HepG2 (cell line): ENCODE results near the gene NOC2L. TPM values are rescaled to one million over a fixed set of nuclear protein-coding genes. Genes with fewer than 3 reads are reported as not detected.

Experiments used
- CREB3 ChIP-seq: sonication (generic); formaldehyde crosslinking; IDR thresholded peaks from 2 replicates; pipeline ENCODE4 v1.5.0; 2020; ENCODE audit warnings: missing genetic modification reagents
- DNMT1 ChIP-seq: sonication (generic); formaldehyde crosslinking; IDR thresholded peaks from 2 replicates; pipeline ENCODE4 v1.5.1; 2020; ENCODE audit warnings: mild to moderate bottlenecking, missing genetic modification reagents
- ELF3 ChIP-seq: IDR thresholded peaks from 2 replicates; pipeline ENCODE4 v1.6.1; 2016; ENCODE audit warnings: missing genetic modification reagents, missing compliant biosample characterization
- HES4 ChIP-seq: sonication (generic); formaldehyde crosslinking; IDR thresholded peaks from 2 replicates; pipeline ENCODE4 v1.9.0; 2021; ENCODE audit warnings: mild to moderate bottlenecking, missing genetic modification reagents, borderline replicate concordance
- KDM4B ChIP-seq: sonication (generic); formaldehyde crosslinking; IDR thresholded peaks from 2 replicates; pipeline ENCODE4 v1.4.0; 2020; ENCODE audit warnings: missing genetic modification reagents
- MEIS2 ChIP-seq: sonication (generic); formaldehyde crosslinking; IDR thresholded peaks from 2 replicates; pipeline ENCODE4 v1.9.0; 2021; ENCODE audit warnings: mild to moderate bottlenecking, missing genetic modification reagents
- MTA3 ChIP-seq: sonication (generic); formaldehyde crosslinking; IDR thresholded peaks from 2 replicates; pipeline ENCODE4 v1.4.0; 2020; ENCODE audit warnings: missing genetic modification reagents
- NFE2 ChIP-seq: sonication (generic); formaldehyde crosslinking; IDR thresholded peaks from 2 replicates; pipeline ENCODE4 v1.4.0; 2020; ENCODE audit warnings: missing genetic modification reagents
- NR2C2 ChIP-seq: sonication (generic); formaldehyde crosslinking; IDR thresholded peaks from 2 replicates; pipeline ENCODE4 v1.4.0; 2020; ENCODE audit warnings: missing genetic modification reagents, mild to moderate bottlenecking, moderate library complexity, borderline replicate concordance
- PAXIP1 ChIP-seq: sonication (generic); formaldehyde crosslinking; conservative IDR thresholded peaks from 2 replicates; pipeline ENCODE4 v1.4.0; 2020; ENCODE audit warnings: mild to moderate bottlenecking, missing genetic modification reagents, moderate library complexity
- RCOR2 ChIP-seq: IDR thresholded peaks from 2 replicates; pipeline ENCODE4 v1.6.1; 2016; ENCODE audit warnings: missing biosample characterization, missing genetic modification reagents
- SP2 ChIP-seq: sonication (generic); formaldehyde crosslinking; IDR thresholded peaks from 2 replicates; pipeline ENCODE4 v1.5.1; 2020; ENCODE audit warnings: mild to moderate bottlenecking, missing genetic modification reagents
- SYNCRIP ChIP-seq: fragments of 200-400 bp; formaldehyde crosslinking; IDR thresholded peaks from 2 replicates; pipeline ENCODE4 v1.6.1; 2018; ENCODE audit warnings: mild to moderate bottlenecking, low read depth, low read length; ENCODE audit not compliant: insufficient read depth
- ZBTB14 ChIP-seq: sonication (generic); formaldehyde crosslinking; IDR thresholded peaks from 2 replicates; pipeline ENCODE4 v1.4.0; 2020; ENCODE audit warnings: missing genetic modification reagents
- ZBTB7A ChIP-seq: sonication (generic); formaldehyde crosslinking; IDR thresholded peaks from 2 replicates; pipeline ENCODE4 v1.8.0; 2022; ENCODE audit warnings: mild to moderate bottlenecking, missing genetic modification reagents
- ZNF121 ChIP-seq: sonication (generic); formaldehyde crosslinking; IDR thresholded peaks from 2 replicates; pipeline ENCODE4 v1.5.0; 2020; ENCODE audit warnings: mild to moderate bottlenecking, missing genetic modification reagents
- ZNF160 ChIP-seq: sonication (generic); formaldehyde crosslinking; IDR thresholded peaks from 2 replicates; pipeline ENCODE4 v1.8.0; 2022; ENCODE audit warnings: mild to moderate bottlenecking, inconsistent platforms, missing genetic modification reagents
- ZNF331 ChIP-seq: sonication (generic); formaldehyde crosslinking; IDR thresholded peaks from 2 replicates; pipeline ENCODE4 v1.4.0; 2020; ENCODE audit warnings: missing genetic modification reagents
- ZNF333 ChIP-seq: sonication (generic); formaldehyde crosslinking; IDR thresholded peaks from 2 replicates; pipeline ENCODE4 v1.4.0; 2020; ENCODE audit warnings: mild to moderate bottlenecking, missing genetic modification reagents, borderline replicate concordance
- ZNF567 ChIP-seq: sonication (generic); formaldehyde crosslinking; IDR thresholded peaks from 2 replicates; pipeline ENCODE4 v1.8.1; 2023; ENCODE audit warnings: mild to moderate bottlenecking, missing genetic modification reagents, borderline replicate concordance
- ZNF577 ChIP-seq: sonication (generic); formaldehyde crosslinking; IDR thresholded peaks from 2 replicates; pipeline ENCODE4 v1.4.0; 2020; ENCODE audit warnings: mild to moderate bottlenecking, low read depth, missing genetic modification reagents, borderline replicate concordance
- ZNF710 ChIP-seq: sonication (generic); formaldehyde crosslinking; IDR thresholded peaks from 2 replicates; pipeline ENCODE4 v1.5.0; 2020; ENCODE audit warnings: mild to moderate bottlenecking, missing genetic modification reagents, borderline replicate concordance
- polyA plus RNA-seq, 8 experiments: library from polyadenylated mRNA; depleted of rRNA in 3 of 8; stranded (reverse) in 7 of 8; unstranded in 1 of 8; fragments of >200 nt; fragmentation: Illumina TruSeq in 4 of 8; extraction: Trizol in 4 of 8; gene quantifications; 2 replicates each; pipeline versions ENCODE4 v1.2.1 to v1.2.3, GENCODE V29; 2011 to 2016; ENCODE audit warnings: low read depth in 4 of 8, missing spikeins in 1 of 8, mixed read lengths in 1 of 8; ENCODE audit not compliant: insufficient read depth in 1 of 8
- total RNA-seq, 5 experiments: library from RNA; depleted of rRNA; stranded (reverse); fragments of >200 nt; fragmentation: Illumina TruSeq; extraction: Trizol; gene quantifications; 2 replicates each; pipeline ENCODE4 v1.2.3, GENCODE V29; 2016; ENCODE audit warnings: low read depth in 1 of 5

The NOC2L gene
- total and polyA plus RNA-seq, 2 of the 13 experiments (the other 11 are each of a cell fraction or from before 2014, with no cell fraction given) = 32.0 to 103 TPM

GRCh38 chr1:1006305-1007159 lies 47.5 kb upstream of the NOC2L start (continued):
- TF ChIP-seq ZNF333 = no peak; the same call in 1 of the 2 replicates
- 0 out of 2 replicates have a peak, but pooled peaks have one; percentile 9 for TF ChIP-seq HES4 (CRISPR knock-in tag)
- no peak for TF ChIP-seq SP2 (CRISPR knock-in tag)
- TF ChIP-seq ZNF710 (CRISPR knock-in tag) = no peak
- peak; percentile 57; the same call in 1 of the 2 replicates for TF ChIP-seq ZNF121 (CRISPR knock-in tag)
- TF ChIP-seq MEIS2 = peak; percentile 91; the same call in 1 of the 2 replicates
- 0 out of 2 replicates have a peak, but pooled peaks have one; percentile 66 for TF ChIP-seq ZNF577 (CRISPR knock-in tag)
- TF ChIP-seq ZNF331 = peak; percentile 83
- no peak for TF ChIP-seq DNMT1 (CRISPR knock-in tag)
- no peak for TF ChIP-seq ZBTB14 (CRISPR knock-in tag)
- TF ChIP-seq ZBTB7A = peak; percentile 81
- peak; percentile 97 for TF ChIP-seq PAXIP1 (CRISPR knock-in tag)
- no peak for TF ChIP-seq SYNCRIP
- peak; percentile 96 for TF ChIP-seq NR2C2 (CRISPR knock-in tag)
- peak; percentile 90 for TF ChIP-seq RCOR2
- TF ChIP-seq KDM4B (CRISPR knock-in tag) = 0 out of 2 replicates have a peak, but pooled peaks have one; percentile 47
- TF ChIP-seq ELF3 (CRISPR knock-in tag) = peak; percentile 89
- peak; percentile 40; the same call in 1 of the 2 replicates for TF ChIP-seq ZNF567 (CRISPR knock-in tag)
- no peak for TF ChIP-seq CREB3 (CRISPR knock-in tag)
- TF ChIP-seq NFE2 = peak; percentile 30; the same call in 1 of the 2 replicates
- no peak for TF ChIP-seq MTA3
- TF ChIP-seq ZNF160 (CRISPR knock-in tag) = no peak
